Suprapubic skin (tissue), 4 donors: ENCODE data around the gene TGFB1I1.

ENCODE experiments used
- EP300 ChIP-seq: sonication (generic); formaldehyde crosslinking; IDR thresholded peaks from one replicate; pipeline ENCODE4 v1.6.1; 2017; ENCODE audit warnings: antibody characterized with exemption
- POLR2A ChIP-seq, 2 donors: fragments of 450-650 bp; IDR thresholded peaks; one replicate each; pipeline ENCODE4 v1.6.1; 2017; ENCODE audit warnings: antibody characterized with exemption in 2 of 2, mild to moderate bottlenecking in 2 of 2, moderate library complexity in 2 of 2
- POLR2AphosphoS5 ChIP-seq, 3 donors: sonication (generic); formaldehyde crosslinking; IDR thresholded peaks; one replicate each; pipeline ENCODE4 v1.6.1; 2017; ENCODE audit warnings: antibody characterized with exemption in 3 of 3
- TF ChIP-seq, protein P1 (sequence below), 2 donors: fragments of 200-600 bp in 1 of 2; fragments of 450-650 bp in 1 of 2; sonication (generic) in 1 of 2; IDR thresholded peaks; one replicate each; pipeline ENCODE4 v1.5.1; 2016 to 2019; ENCODE audit warnings: antibody characterized with exemption in 2 of 2, mild to moderate bottlenecking in 1 of 2, moderate library complexity in 1 of 2

DNA sequence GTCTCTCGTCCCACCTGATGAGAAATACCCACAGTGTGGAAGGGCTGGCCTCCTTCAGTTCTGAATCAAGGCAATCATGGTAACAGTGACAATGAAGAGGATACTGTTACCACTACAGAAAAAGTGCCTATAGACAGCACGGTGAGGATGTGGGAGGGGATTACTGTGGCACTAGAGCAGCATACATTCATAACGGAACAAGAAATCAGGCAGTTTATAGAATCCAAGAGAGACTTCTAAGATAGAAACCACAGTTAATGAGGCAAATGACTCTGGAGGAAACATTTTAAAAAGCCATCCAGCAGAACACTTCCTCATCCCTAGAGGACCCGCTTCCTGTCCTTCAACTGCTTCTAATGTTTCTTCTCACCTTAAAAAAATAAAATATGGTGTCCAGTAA lies 33.5 kb downstream of the TGFB1I1 start:
- TF ChIP-seq POLR2A (IDR thresholded peaks at IDR 0.05) (no peak), POLR2AphosphoS5 (IDR thresholded peaks at IDR 0.05) (no peak), EP300 (no peak)
- TF ChIP-seq, protein P1, sequence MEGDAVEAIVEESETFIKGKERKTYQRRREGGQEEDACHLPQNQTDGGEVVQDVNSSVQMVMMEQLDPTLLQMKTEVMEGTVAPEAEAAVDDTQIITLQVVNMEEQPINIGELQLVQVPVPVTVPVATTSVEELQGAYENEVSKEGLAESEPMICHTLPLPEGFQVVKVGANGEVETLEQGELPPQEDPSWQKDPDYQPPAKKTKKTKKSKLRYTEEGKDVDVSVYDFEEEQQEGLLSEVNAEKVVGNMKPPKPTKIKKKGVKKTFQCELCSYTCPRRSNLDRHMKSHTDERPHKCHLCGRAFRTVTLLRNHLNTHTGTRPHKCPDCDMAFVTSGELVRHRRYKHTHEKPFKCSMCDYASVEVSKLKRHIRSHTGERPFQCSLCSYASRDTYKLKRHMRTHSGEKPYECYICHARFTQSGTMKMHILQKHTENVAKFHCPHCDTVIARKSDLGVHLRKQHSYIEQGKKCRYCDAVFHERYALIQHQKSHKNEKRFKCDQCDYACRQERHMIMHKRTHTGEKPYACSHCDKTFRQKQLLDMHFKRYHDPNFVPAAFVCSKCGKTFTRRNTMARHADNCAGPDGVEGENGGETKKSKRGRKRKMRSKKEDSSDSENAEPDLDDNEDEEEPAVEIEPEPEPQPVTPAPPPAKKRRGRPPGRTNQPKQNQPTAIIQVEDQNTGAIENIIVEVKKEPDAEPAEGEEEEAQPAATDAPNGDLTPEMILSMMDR (IDR thresholded peaks at IDR 0.05), result no peak
